OCI-LY7 (cell line): ENCODE data around the gene TTC9.

Experiments
- CTCF ChIP-seq: fragments of 200-600 bp; sonication (generic); conservative IDR thresholded peaks from 2 replicates; pipeline ENCODE4 v1.5.1; 2014; ENCODE audit warnings: mild to moderate bottlenecking, antibody characterized with exemption, low read length, moderate library complexity, mixed read lengths
- EZH2phosphoT487 ChIP-seq: fragments of 200-600 bp; sonication (generic); IDR thresholded peaks from 2 replicates; pipeline ENCODE4 v1.6.1; 2018; ENCODE audit warnings: low read depth, borderline replicate concordance, mild to moderate bottlenecking, mixed run types, antibody characterized with exemption, low read length, moderate library complexity, mixed read lengths

- TF ChIP-seq EZH2phosphoT487: no peak
- no peak for TF ChIP-seq CTCF
These were observed 59.4 kb downstream of the TTC9 start for GRCh38 chr14:70700955-70701585.
